ENCODE results near the gene AFDN. TPM values are rescaled to one million over a fixed set of nuclear protein-coding genes. Genes with fewer than 3 reads are reported as not detected.

The AFDN gene
- polyA plus RNA-seq (2012; rRNA removed): 21.1 and 25.1 TPM in 2 replicates
- 16.9 and 18.7 TPM in 2 replicates for polyA plus RNA-seq (2012; cell fraction: cytosol; rRNA removed)
- 53.9 and 73.4 TPM in 2 replicates for polyA plus RNA-seq (2012; cell fraction: nucleus; rRNA removed)

GRCh38 chr6:167826896-167827582 is at the start of gene AFDN:
AFDN (plus strand) TSS chr6:167826911; CDS start chr6:167827133, 222 bp downstream.
- peak; percentile 84 for DNase-seq
- Histone ChIP-seq H3K4me1 (ENCODE audit: control insufficient read depth in 1 of 2, insufficient read depth in 2 of 2, low read depth in 1 of 2, low read length in 1 of 2) (peaks cover 9 to 21% of the 10 kb centered on the region in 2 experiments; a peak in 3 of 4 replicates), H3K27me3 (ENCODE audit: insufficient read depth) (no peaks in the 10 kb centered on the region), H3K36me3 (replicated peaks in 1 of 2; ENCODE audit: control insufficient read depth in 1 of 2, insufficient read depth in 2 of 2, low read length in 1 of 2) (no peaks in the 10 kb centered on the region), H3K9me2 (no peaks in the 10 kb centered on the region), H3K79me2 (ENCODE audit: insufficient read depth) (peaks cover 46% of the 10 kb centered on the region), H3K4me3 (ENCODE audit: low read depth in 2 of 2, low read length in 1 of 2) (peak within 1 kb of the TSS; percentile 66 to 94), H3K27ac (ENCODE audit: low read depth in 2 of 2, low read length in 1 of 2) (peak within 1 kb of the TSS; percentile 21 to 77; a peak in 3 of 4 replicates), H3F3A (replicated peaks; ENCODE audit: insufficient read depth) (peaks cover 13% of the 10 kb centered on the region), H3K9ac (peak within 1 kb of the TSS; percentile 74), H3K9me3 (no peaks in the 10 kb centered on the region), H3K4me2 (peak within 1 kb of the TSS; percentile 98), H4K20me1 (ENCODE audit: insufficient read depth) (peaks cover 43% of the 10 kb centered on the region), H2AFZ (ENCODE audit: low read depth) (peak within 1 kb of the TSS; percentile 96)
- no peak for TF ChIP-seq RAD21 (IDR thresholded peaks at IDR 0.05; ENCODE audit: low read length)
- no peak for TF ChIP-seq YY1 (IDR thresholded peaks at IDR 0.05; ENCODE audit: low read depth)
- no peak for TF ChIP-seq GATA2 (CRISPR knock-in tag; IDR thresholded peaks at IDR 0.05)
- TF ChIP-seq TAF1 (IDR thresholded peaks at IDR 0.05; ENCODE audit: borderline replicate concordance, low read depth, low read length): no peak
- 0 out of 2 replicates have a peak, but pooled peaks have one; percentile 2 for TF ChIP-seq NRF1 (IDR thresholded peaks at IDR 0.05; ENCODE audit: low read depth, low read length)
- WGBS (ENCODE audit: low lambda C conversion rate): 2% methylated on average over 17 of the region's 108 CpGs
- ChIA-PET CTCF (interaction anchor here (0.6 kb wide), 1 partner anchor 8 kb away, joined by 4 read pairs; no protein-coding TSS in a partner anchor), POLR2A (no interaction called here)

GRCh38 chr6:167778497-167779128 is 48.1 kb upstream of the AFDN start:
- POLR2A ChIA-PET: no interaction called here
- Histone ChIP-seq H3K79me2 (ENCODE audit: insufficient read depth) (no peaks in the 10 kb centered on the region), H3K9me2 (no peaks in the 10 kb centered on the region), H4K20me1 (ENCODE audit: insufficient read depth) (no peaks in the 10 kb centered on the region), H2AFZ (ENCODE audit: low read depth) (no peak overlapping the region), H3K4me2 (no peak overlapping the region), H3K4me3 (ENCODE audit: low read depth in 2 of 2, low read length in 1 of 2) (no peak overlapping the region), H3F3A (replicated peaks; ENCODE audit: insufficient read depth) (no peaks in the 10 kb centered on the region), H3K9me3 (no peaks in the 10 kb centered on the region), H3K27ac (ENCODE audit: low read depth in 2 of 2, low read length in 1 of 2) (no peak overlapping the region), H3K27me3 (ENCODE audit: insufficient read depth) (no peaks in the 10 kb centered on the region), H3K9ac (no peak overlapping the region), H3K4me1 (ENCODE audit: control insufficient read depth in 1 of 2, insufficient read depth in 2 of 2, low read depth in 1 of 2, low read length in 1 of 2) (no peaks in the 10 kb centered on the region), H3K36me3 (replicated peaks in 1 of 2; ENCODE audit: control insufficient read depth in 1 of 2, insufficient read depth in 2 of 2, low read length in 1 of 2) (no peaks in the 10 kb centered on the region)
- TF ChIP-seq YY1 (IDR thresholded peaks at IDR 0.05; ENCODE audit: low read depth) (no peak), REST (IDR thresholded peaks at IDR 0.05; ENCODE audit: low read depth, low read length) (no peak), IRF3 (IDR thresholded peaks at IDR 0.05; ENCODE audit: low read depth, low read length) (no peak), RCOR1 (IDR thresholded peaks at IDR 0.05; ENCODE audit: low read length) (no peak), FOSL2 (IDR thresholded peaks at IDR 0.05; ENCODE audit: borderline replicate concordance, low read depth) (no peak)
- WGBS (ENCODE audit: low lambda C conversion rate): 61% methylated on average over 16 of the region's 21 CpGs
- no peak for DNase-seq
- CTCF ChIA-PET: interaction anchor here (1.5 kb wide), 1 partner anchor 13 kb away, joined by 5 read pairs; no protein-coding TSS in a partner anchor
